Aorta (tissue), 5 donors: ENCODE measurements around the gene ANKRD24. TPM values are rescaled to one million over a fixed set of nuclear protein-coding genes. Genes with fewer than 3 reads are reported as not detected.
"Not testable (repeated sequence)": the region's sequence is repeated elsewhere in the genome, so short reads cannot be mapped to it uniquely, and the experiment has no call there.

Source experiments
- ATAC-seq: fragments of 200-7000 bp; cut with Tn5 transposase; one replicate; pipeline ENCODE4 v1.9.1; 2022; ENCODE audit warnings: moderate library complexity; ENCODE audit not compliant: low FRiP score
- DNase-seq, 2 donors: peaks; one replicate each; pipeline ENCODE4 v3.0.0-alpha.2; 2020
- H3K27ac ChIP-seq, 2 donors: one replicate each; pipeline ENCODE4 v1.5.1; 2013; ENCODE audit warnings: low read length in 2 of 2, mild to moderate bottlenecking in 2 of 2, moderate library complexity in 2 of 2, control low read depth in 1 of 2, inconsistent platforms in 1 of 2, low read depth in 1 of 2
- H3K27me3 ChIP-seq, 2 donors: one replicate each; pipeline ENCODE4 v1.6.1; 2013; ENCODE audit warnings: control low read depth in 1 of 2, low read length in 1 of 2, mild to moderate bottlenecking in 1 of 2, moderate library complexity in 1 of 2; ENCODE audit not compliant: insufficient read depth in 2 of 2, control insufficient read depth in 1 of 2
- H3K36me3 ChIP-seq, 2 donors: one replicate each; pipeline ENCODE4 v1.6.1; 2013; ENCODE audit warnings: control low read depth in 1 of 2, low read length in 1 of 2, mild to moderate bottlenecking in 1 of 2; ENCODE audit not compliant: insufficient read depth in 2 of 2, control insufficient read depth in 1 of 2
- H3K4me1 ChIP-seq, 2 donors: one replicate each; pipeline ENCODE4 v1.6.1; 2013; ENCODE audit warnings: low read length in 2 of 2, control low read depth in 1 of 2, mild to moderate bottlenecking in 1 of 2, moderate library complexity in 1 of 2; ENCODE audit not compliant: insufficient read depth in 2 of 2, control insufficient read depth in 1 of 2
- H3K4me3 ChIP-seq, 2 donors: one replicate each; pipeline ENCODE4 v1.5.1; 2013; ENCODE audit warnings: low read length in 2 of 2, control low read depth in 1 of 2, mild to moderate bottlenecking in 1 of 2
- H3K9me3 ChIP-seq: one replicate; pipeline ENCODE4 v1.6.1; 2013; ENCODE audit warnings: mild to moderate bottlenecking, low read length; ENCODE audit not compliant: control insufficient read depth
- WGBS, 2 donors: extraction: QIAGEN DNeasy Blood & Tissue Kit; methylation state at CpG; one replicate each; pipeline ENCODE4 v1.1.7; 2013; 5-methylcytosine and 5-hydroxymethylcytosine counted together
- intact Hi-C, 2 donors: fragments of 100-400 bp; cut with DNase I; formaldehyde crosslinking; loops; one replicate each; pipeline versions ENCODE4 v1.14.2 to v1.15.0; 2022
- long read RNA-seq, 2 donors: library from polyadenylated mRNA; unstranded; transcript quantifications; one replicate each; pipeline ENCODE4 v2.0.0, GENCODE V29; 2020 to 2021
- polyA plus RNA-seq, 2 donors: library from polyadenylated mRNA; stranded (reverse); fragments of 200-250 nt; gene quantifications; one replicate each; pipeline ENCODE4 v1.2.3, GENCODE V29; 2013
- total RNA-seq, 2 donors: library from RNA; stranded (reverse); fragmentation: NEBNext Ultra II Directional; extraction: Animal tissue kit (Norgen Biotek cat#: 25700); gene quantifications; one replicate each; pipeline ENCODE4 v1.2.1, GENCODE V29; 2021
- donor health status: healthy with polysubstance abuse.
- donor health status: Bipolar disorder and iron deficiency.
- donor health status: DM: no; HTN: no; CAD: no.
- donor health status: DM: no; HTN: no; CAD: no.
- donor health status: DM: yes; HTN: yes; CAD: no.

Gene ANKRD24
- under 1 TPM; 0.29 to 0.63 TPM for total RNA-seq
- polyA plus RNA-seq = 1 to 10 TPM in 1 of 2 donors, under 1 TPM in 1; 0.74 to 1.6 TPM
- long read RNA-seq, donor 1 = 0 reads
- long read RNA-seq, donor 2, partial matches to known transcripts = 2 of 3 reads
- long read RNA-seq, donor 2, other reads (novel, unspliced or antisense) = 1 of 3 reads

DNA sequence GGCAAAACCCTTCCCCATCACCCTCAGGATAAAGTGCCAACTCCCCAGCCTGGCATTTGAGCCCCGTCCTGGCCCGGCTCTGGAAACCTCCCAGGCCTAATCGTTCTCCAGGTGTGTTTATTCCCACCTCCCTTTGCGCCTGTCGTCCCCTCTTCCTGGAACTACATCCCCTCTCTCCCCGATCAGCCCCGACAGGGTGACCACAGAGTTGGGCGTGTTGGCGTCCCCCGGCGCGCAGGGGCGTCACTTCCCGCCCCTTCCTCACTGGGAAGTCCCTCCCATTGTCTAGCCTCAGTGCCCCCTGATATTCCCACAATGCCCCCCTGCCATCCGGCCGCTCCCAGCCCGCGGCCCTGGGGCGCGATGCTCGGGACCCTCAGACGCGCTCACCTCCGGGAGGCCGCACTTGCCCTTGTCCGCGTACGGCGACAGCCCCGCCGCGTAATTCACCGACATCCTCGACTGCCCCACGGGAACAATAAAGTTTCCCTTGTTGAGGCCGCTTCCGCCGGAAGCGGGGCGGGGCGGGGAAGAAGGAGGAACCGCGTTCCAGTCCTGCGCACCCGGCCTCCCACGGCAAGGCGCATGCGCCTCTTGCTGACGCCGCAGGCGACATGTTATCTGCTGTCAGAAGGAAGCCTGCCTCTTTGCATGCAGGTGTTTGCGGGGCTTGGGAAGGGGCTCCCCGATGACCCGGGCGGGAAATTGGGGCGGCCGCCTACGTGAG is at the start of gene ANKRD24, which contains the start of gene SIRT6:
Gene ANKRD24, plus strand, starts transcription at position 606 of the 727 bp plus-strand sequence. CDS start 3,737 bp downstream, outside the sequence.
Gene SIRT6, minus strand, starts transcription at position 480 of the 727 bp plus-strand sequence. Its CDS starts 24 bp downstream, at position 456.
- ATAC-seq (peak; percentile 93), DNase-seq (peak; percentile 98 to 99)
- Histone ChIP-seq H3K36me3 (no peaks in the 10 kb centered on the region), H3K27ac (no peak within 1 kb of the TSS), H3K4me1 (no peaks in the 10 kb centered on the region), H3K27me3 (no peaks in the 10 kb centered on the region), H3K9me3 (no peaks in the 10 kb centered on the region), H3K4me3 (peak within 1 kb of the TSS; percentile 65 to 80)
- intact Hi-C loops = loop anchor here in 1 of 2 donors (5.0 kb wide), 1 partner anchor 195 kb away; the partner anchor contains the start of gene EEF2
- WGBS, 2 donors = 0% methylated on average over 57 to 58 of the region's 58 CpGs

DNA sequence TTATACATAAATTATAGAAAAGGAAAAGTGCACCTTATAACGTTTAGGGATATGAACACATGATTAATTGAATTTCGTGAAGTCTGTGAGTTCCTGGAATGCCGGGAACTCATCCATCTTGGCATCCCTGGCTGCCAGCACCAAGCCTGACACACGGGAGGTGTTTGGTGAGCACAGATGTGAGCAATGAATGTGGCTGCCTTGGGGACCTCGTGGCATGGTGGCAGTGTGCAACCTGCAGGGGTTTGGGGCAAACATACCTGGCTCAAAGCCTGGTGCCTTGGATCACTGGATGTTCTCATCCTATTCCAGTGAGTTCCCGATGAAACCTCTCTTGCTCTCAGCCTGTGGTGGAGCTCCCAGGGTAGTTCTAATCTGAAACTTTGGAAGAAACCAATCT is 48.1 kb upstream of the ANKRD24 start:
- Histone ChIP-seq H3K36me3 (no peaks in the 10 kb centered on the region), H3K9me3 (no peaks in the 10 kb centered on the region), H3K27me3 (no peaks in the 10 kb centered on the region), H3K4me1 (no peaks in the 10 kb centered on the region), H3K27ac (no peak overlapping the region), H3K4me3 (no peak overlapping the region)
- WGBS, 2 donors = 9 to 19% methylated on average over 6 of the region's 6 CpGs
- no peak for ATAC-seq
- DNase-seq = no peak
- intact Hi-C loops = no loop called here

DNA sequence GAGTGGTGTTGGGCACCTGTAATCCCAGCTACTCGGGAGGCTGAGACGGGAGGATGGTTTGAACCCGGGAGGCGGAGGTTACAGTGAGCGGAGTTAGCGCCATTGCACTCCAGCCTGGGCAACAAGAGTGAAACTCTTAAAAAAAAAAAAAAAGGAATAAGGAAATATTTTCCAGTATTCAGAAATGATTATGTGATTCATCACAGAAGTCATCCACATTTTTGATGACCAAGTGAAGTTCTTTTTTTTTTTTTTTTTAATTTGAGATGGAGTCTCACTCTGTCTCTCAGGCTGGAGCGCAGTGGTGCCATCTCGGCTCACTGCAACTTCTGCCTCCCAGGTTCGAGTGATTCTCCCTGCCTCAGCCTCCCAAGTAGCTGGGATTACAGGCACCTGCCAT is 47.1 kb upstream of the ANKRD24 start:
- ATAC-seq, H3K27me3 ChIP-seq, H3K4me3 ChIP-seq, H3K9me3 ChIP-seq, H3K27ac ChIP-seq, DNase-seq, intact Hi-C loops, H3K36me3 ChIP-seq, H3K4me1 ChIP-seq: not testable (repeated sequence)
- 90 to 94% methylated on average over 9 of the region's 9 CpGs for WGBS, 2 donors

DNA sequence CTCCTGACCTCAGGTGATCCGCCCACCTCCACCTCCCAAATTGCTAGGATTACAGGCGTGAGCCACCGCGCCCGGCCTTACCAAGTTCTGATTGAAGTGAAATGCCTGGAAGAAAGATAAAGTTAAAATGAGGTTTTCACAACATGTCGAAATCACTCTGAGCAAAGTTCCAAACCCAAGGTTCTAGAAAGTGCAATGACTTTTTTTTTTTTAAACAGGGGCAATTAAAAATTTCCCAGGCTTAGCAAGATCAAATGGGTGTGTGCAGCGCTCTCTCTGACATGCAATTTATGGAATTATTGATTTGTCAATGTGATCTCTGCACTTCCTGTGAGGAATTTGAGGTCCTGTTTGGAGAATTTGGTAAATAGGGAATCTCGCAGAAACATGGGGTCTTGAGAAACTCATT is 45.8 kb upstream of the ANKRD24 start:
- no peaks in the 10 kb centered on the region for H3K27me3 ChIP-seq
- no peaks in the 10 kb centered on the region for H3K4me1 ChIP-seq
- H3K36me3 ChIP-seq = no peaks in the 10 kb centered on the region
- 88 to 89% methylated on average over 8 of the region's 8 CpGs for WGBS, 2 donors
- no peak overlapping the region for H3K4me3 ChIP-seq
- H3K27ac ChIP-seq = no peak overlapping the region
- no peak for ATAC-seq
- DNase-seq = no peak
- H3K9me3 ChIP-seq = no peaks in the 10 kb centered on the region
- intact Hi-C loops = no loop called here

DNA sequence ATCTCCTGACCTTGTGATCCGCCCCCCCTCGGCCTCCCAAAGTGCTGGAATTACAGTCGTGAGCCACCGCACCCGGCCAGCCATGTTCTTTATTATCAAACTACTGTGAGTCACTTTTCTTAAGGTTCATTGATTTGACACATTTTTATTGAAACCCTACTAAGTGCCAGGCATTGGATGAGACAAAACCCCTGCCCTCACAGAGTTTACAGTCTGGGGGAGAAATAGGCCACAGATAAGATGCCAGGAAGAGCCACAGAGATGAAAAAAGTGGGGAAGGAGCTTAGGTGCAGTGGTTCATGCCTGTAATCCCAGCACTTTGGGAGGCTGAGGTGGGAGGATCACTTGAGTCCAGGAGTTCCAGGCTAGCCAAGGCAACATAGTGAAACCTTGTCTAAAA is 44.0 kb upstream of the ANKRD24 start:
- Histone ChIP-seq H3K4me3 (no peak overlapping the region), H3K27ac (no peak overlapping the region), H3K36me3 (no peaks in the 10 kb centered on the region), H3K27me3 (no peaks in the 10 kb centered on the region), H3K9me3 (no peaks in the 10 kb centered on the region), H3K4me1 (no peaks in the 10 kb centered on the region)
- DNase-seq = no peak
- no peak for ATAC-seq
- WGBS, 2 donors = 79 to 82% methylated on average over 5 of the region's 5 CpGs
- intact Hi-C loops = no loop called here

DNA sequence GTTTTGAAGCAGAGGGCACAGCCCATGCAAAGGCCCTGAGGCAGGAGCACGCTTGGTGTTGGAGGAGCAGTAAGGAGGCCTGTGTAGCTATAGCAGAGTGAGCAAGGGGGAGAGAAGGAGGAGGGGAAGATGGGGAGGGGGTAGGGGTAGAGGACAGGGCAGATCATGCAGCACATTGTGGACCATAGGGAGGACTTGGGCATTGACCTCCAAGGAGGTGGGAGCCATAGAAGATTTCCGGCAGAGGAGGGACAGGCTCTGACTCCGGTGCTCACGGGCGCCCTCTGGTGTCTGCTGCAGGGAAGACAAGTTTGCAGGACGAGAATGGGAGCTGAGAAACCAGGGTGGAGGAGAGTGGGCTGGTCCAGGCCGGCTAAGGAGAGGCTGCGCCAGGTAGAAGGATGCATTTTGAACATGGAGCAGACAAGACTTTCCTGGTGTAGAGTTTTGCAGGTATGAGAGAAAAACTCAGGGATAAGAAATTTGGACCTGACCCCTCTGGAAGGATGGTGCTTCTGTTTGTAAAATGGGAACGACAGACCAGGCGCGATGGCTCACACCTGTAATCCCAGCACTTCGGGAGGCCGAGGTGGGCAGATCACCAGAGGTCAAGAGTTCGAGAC is 42.8 kb upstream of the ANKRD24 start:
- H3K9me3 ChIP-seq = no peaks in the 10 kb centered on the region
- no peaks in the 10 kb centered on the region for H3K4me1 ChIP-seq
- peak; percentile 85 for ATAC-seq
- intact Hi-C loops = no loop called here
- H3K27ac ChIP-seq = no peak overlapping the region
- no peak overlapping the region for H3K4me3 ChIP-seq
- no peaks in the 10 kb centered on the region for H3K27me3 ChIP-seq
- no peaks in the 10 kb centered on the region for H3K36me3 ChIP-seq
- peak; percentile 83 to 94 for DNase-seq
- WGBS, 2 donors = 38 to 39% methylated on average over 14 of the region's 14 CpGs

DNA sequence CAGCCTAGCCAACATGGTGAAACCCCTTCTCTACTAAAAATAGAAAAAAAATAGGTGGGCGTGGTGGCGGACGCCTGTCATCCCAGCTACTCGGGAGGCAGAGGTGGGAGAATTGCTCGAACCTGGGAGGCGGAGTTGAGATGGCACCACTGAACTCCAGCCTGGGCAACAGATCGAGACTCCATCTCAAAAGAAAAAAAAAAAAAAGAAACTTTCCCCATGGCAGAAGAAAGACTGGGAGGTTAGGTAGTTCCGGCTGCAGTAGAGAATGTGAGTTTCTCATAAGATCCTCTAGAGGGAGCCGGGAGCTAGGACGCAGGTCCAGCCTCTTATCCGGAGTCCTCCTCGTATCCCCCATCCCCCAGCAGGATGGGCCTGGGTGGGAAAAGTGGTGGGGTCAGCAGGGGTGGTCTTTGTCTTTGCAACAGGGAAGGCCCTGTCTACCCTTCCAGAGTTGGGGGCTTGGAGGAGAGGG is 42.2 kb upstream of the ANKRD24 start:
- no peak overlapping the region for H3K27ac ChIP-seq
- no peaks in the 10 kb centered on the region for H3K4me1 ChIP-seq
- no peaks in the 10 kb centered on the region for H3K9me3 ChIP-seq
- WGBS, 2 donors = 26 to 28% methylated on average over 12 of the region's 12 CpGs
- DNase-seq (no peak), ATAC-seq (peak; percentile 77)
- no peaks in the 10 kb centered on the region for H3K27me3 ChIP-seq
- no peak overlapping the region for H3K4me3 ChIP-seq
- no peaks in the 10 kb centered on the region for H3K36me3 ChIP-seq
- intact Hi-C loops = no loop called here

DNA sequence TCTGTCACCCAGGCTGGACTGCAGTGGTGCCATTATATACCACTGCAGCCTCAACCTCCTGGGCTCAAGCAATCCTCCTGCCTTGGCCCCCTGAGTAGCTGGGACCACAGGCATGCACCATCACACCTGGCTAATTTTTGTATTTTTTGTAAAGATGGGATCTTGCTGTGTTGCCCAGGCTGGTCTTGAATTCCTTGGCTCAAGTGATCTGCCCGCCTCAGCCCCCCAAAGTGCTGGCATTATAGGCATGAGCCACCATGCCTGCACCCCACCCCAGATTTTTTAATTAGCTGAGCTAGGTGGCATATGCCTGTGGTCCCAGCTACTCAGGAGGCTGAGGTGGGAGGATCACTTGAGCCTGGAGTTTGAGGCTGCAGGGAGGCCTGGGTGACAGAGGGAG is 39.6 kb upstream of the ANKRD24 start:
- H3K27me3 ChIP-seq, H3K4me3 ChIP-seq, ATAC-seq, H3K4me1 ChIP-seq, H3K9me3 ChIP-seq, DNase-seq, H3K27ac ChIP-seq, intact Hi-C loops, H3K36me3 ChIP-seq: not testable (repeated sequence)
- WGBS, 2 donors = 77 to 84% methylated on average over 1 of the region's 1 CpG
